A172 (cell line): ENCODE measurements around the gene AQP12B. TPM values are rescaled to one million over a fixed set of nuclear protein-coding genes. Genes with fewer than 3 reads are reported as not detected.
A peak's percentile ranks its signal among the peaks of the same experiment; 100 is the strongest.
"Not testable (repeated sequence)": the region's sequence is repeated elsewhere in the genome, so short reads cannot be mapped to it uniquely, and the experiment has no call there.

Experiments used
- DNase-seq: peaks from one replicate; pipeline ENCODE4 v3.0.0-alpha.2; 2015; ENCODE audit warnings: low spot score
- total RNA-seq: library from RNA; depleted of rRNA; stranded (reverse); fragments of >200 nt; shearing (Covaris generic); gene quantifications from 2 replicates; pipeline ENCODE4 v1.2.3, GENCODE V29; 2014

Gene AQP12B
- total RNA-seq, 1 experiment from 2014 or later: not detected

DNA sequence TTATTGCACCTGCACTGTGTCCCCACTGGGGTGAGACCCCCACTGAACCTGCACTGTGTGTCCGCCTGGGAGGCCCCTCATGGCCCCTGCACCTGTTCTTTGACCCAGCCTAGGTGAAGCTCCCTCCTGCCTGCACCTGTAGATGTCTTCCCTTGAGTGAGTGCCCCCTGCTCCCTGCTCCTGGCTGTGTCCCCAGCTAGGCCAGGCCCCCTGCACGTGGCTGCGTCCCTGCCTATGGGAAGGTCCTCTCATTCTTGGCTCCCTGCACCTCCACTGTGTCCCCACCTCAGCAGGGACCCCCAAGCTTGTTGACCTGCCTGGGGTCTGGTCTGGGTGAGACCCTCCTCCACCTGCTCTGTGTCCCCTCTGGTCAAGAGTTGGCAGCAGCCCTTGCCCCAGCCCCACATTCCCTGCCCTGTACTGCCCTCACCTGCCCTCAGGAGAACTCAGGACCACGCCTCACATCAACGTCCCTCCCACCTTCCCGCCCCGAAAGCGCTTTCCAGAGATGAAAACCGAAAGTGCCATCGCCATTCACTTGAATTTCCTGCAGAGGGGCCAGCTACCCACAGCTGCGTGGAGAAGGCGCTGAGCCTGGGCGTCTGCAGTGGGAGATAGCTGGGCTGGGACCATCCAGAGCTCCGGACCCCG, 769 bp upstream of the AQP12B start:
- DNase-seq: not testable (repeated sequence)

DNA sequence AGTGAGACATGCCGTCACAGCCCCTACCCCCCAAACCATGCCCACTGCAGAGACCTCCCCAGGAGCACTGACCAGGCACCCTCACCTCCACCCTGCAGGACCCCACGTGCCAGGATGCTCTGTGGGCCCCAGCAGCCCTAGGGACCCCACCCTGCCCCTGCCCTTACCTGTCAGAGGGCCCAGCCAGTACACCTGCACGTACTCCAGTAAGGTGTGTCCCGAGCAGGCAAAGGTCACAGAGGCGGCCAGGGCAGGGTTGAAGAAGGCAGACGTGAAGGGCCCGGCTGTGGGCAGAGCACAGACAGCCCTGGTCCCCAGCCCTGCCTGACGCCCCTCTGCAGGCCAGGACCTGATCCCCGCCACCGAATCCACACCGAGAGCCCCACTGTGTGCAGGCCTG, 2.5 kb downstream of the AQP12B start:
- DNase-seq: not testable (repeated sequence)

DNA sequence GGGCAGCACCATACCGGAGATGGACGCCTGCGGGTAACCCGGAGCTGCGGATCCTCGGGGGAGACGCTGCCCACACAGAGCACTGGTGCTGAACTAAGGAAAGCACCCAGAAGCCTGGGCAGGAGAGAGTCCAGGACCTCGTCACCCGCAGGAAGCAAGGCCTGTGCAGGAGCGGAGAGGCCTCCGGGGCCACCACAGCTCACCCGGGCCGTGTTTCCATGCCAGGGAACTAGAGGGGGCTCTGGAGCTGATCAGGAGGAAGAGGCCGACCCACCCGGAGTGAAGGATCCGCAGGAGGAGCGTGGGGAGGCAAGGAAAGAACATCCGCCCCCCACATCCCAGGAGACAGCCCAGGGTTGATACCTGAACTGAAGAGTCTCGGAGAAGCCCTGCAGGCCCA, 3.8 kb downstream of the AQP12B start:
- not testable (repeated sequence) for DNase-seq

DNA sequence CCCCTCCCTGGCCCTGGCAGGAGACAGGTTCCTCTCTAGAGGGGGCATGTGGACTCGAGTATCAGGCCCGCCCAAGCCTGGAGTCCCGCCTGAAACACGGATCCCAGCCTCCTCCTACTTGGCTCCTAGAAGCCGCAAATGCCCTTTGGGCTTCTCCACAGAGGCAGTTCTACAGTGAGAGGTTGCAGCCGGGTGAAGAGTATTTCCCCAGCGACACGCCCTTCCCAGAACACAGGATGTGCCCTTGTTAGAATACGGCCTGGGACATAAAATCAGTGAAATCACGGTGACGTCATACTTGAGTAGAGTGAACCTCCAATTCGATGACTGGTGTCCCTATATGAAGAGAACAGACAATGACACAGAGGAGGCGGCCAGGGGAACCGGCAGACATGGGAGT, 4.6 kb downstream of the AQP12B start:
- DNase-seq: not testable (repeated sequence)

DNA sequence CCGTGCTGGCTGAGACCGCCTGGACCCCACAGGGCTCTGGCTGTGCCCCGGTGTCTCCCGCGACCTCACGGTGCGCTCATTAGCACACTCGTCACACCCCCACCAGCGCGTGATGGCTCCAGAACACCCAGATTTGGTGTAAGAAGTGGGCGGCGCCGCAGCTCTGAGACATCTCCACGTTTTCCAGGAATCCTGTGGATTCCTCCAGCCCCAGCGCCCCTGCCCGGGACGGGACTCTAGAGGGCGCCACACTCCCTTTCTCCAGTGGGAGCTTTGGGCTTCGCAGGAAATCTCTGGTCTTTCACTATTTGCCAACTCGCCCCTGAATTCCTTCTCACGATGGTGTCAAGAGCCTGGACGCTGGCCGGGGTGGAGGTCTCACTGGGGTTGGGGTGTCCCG, 7.3 kb downstream of the AQP12B start:
- not testable (repeated sequence) for DNase-seq

DNA sequence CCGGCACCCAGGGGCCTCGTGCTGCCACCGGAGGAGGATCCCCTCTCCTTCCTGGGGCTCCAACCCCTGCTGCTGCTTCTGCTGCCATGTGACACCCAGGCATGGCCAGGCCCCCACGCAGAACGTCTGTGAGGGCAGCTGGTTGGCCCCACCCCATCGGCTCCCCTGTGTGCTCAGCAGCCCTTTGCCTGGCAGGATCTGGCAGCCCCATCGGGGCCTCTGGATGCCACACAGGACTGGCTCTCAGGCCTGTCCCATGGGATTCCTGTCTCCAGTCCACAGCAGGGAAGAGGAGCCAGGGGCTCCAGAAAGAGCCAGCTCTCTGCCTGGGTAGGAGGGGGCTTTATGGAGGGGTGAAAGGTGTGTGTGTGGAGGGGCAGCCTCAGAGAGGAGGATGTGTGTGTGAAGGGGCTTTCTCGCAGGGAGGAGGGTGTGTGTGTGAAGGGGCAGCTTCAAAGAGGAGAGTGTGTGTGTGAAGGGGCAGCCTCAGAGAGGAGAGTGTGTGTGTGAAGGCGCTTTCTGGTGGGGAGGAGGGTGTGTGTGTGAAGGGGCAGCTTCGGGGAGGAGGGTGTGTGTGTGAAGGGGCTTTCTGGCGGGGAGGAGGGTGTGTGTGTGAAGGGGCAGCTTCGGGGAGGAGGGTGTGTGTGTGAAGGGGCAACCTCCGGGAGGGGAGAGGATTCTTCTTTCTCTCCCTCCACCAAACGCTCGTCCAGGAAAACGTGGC, 8.1 kb downstream of the AQP12B start:
- not testable (repeated sequence) for DNase-seq

DNA sequence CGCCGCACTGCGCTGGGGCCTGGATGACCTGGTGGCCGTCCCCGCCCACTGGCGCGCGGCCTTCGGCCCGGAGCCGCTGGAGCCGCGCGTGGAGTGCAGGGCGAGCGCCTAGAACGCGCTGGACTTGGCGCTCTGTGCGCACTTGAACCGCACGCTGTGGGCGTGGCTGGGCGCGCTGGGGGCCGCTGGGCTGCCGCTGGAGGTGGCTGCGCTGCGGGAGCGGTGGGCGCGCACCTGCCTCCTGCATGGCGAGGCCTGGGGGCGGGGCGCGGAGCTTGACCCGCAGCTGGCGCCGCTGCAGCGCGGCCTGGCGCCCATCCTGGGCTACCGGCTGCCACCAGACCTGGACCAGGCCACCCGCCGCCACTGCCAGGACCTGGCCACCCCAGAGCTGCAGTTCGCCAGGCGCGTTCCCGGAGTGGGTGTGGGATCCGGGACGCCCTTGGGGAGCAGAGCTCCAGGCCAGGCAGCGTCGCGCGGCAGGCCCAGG, 9.9 kb downstream of the AQP12B start:
- no peak for DNase-seq

DNA sequence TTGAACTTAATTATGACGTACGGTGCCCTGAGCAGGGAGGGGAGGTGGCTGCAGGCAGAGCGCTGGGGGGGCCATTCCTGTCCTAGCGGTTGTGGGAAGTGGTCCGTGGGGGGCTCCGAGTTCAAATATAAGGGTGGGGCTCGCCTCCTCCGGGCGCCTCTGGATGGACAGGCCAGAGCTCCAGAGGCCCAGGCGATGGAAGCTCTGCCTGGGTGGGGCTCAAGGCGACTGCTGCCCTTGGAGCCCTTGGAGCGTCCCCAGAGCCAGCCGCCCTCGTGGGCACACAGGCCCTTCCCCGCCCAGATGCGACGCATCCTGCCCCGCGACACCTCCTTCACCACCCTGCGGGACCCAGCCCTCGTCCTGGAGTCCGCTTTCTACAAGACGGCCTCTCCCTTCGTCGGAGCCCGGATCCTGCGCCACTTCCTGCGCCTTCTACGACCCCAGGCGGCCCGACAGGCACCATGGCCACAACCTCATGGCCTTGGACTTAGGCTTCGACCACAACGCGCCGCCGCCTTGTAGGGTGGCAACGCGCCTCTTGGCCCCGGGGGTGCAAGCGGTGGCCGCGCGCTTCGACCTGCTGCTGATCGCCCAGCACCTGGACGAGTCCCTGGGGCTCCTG, 10.5 kb downstream of the AQP12B start:
- no peak for DNase-seq

DNA sequence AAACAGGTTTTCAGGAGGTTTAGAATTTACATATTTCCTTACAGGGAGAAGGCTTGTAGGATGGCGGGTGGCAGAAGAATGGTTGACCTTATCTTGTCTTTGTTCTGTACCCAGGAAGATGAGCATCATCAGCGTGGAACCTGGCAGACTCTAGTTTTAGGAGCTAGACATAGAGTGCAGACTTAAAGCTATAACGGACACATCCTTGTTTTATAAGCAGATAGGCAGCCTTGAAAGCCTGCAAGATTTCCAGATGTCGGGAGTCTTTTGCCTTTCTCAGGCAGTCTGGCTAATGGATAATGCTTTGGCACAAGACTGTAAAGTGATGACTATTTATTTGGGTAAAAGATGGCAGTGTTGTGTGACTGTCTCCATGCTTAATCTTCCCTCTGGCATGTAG, 11.7 kb downstream of the AQP12B start:
- DNase-seq: no peak

DNA sequence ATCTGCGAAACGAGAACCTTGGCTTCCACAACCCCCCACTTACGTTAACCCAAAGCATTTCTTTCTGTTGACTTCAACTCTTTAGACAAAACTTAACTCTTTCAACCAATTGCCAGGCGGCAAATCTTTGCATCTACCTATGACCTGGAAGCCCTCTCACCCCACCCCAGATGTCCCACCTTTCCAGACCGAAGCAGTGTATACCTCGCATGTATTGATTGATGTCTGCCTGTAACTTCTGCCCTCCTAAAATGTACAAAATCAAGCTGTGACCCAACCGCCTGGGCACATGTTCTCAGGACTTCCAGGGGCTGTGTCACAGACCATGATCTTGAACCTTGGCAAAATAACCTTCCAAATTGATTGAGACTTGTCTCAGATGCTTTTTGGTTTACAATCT, 12.3 kb downstream of the AQP12B start:
- DNase-seq: no peak

DNA sequence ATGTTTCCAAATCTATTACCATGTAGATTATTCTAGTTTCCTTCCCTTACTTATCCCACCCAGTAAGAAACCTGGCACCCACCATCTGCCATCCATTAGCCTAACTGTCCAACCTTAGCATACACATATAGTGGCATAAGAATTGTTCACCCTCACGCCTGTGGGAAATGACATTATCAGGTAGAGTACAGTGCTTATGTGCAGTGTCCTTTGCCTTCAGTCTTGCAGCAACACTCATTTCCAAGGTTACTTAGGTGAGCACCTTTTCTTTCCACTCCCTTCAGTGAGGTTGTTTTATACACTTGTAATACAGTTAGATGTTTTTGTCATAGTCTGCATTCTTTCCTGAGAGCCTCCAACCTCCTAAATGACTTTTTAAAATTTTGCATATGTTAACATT, 18.1 kb downstream of the AQP12B start:
- DNase-seq: no peak

DNA sequence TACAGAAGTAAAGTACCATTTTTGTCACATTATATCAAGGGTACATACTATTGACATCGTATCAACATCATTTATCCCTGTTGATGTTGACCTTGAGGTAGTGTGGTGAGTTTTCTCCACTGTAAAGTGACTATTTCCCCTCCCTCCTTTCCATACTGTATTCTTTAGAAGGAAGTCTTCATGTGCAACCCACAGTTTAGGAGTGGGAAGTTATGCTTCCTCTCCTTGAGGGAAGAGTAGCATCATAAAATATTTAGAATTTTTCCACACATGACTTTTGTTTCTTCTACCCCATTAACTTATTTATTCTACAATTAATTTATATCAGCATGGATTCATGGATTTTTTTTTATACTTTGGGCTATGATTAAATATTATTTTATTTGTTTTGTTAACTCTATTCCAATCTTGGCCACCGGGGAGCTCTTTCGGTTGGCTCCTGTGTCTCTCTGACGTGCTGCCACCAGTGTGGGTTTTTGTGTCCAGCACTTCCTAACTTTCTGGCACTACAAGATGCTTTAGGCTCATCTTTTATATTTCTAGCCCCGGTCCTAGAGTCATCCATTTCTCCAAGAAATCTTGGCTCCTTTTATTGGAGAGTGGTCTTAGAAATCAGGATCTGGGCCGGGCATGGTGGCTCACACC, 19.0 kb downstream of the AQP12B start:
- no peak for DNase-seq

DNA sequence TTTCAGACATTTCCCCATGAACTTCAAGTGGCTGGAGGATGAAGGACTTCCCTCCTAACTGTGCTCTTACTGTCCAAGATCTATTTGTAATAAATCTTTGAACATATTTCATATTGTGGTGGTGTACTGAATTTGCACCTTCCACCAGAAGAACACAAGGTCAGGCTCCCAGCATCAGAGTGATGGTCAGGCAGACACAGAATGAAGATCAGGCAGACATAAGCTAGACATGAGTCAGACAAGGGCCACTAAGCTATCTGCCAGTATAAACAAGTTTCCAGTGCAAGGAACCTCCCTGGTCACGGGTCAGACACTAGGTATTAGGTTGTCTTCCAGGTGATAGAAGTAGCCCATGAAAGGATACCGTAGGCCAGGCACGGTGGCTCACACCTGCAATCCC, 20.0 kb downstream of the AQP12B start:
- no peak for DNase-seq

DNA sequence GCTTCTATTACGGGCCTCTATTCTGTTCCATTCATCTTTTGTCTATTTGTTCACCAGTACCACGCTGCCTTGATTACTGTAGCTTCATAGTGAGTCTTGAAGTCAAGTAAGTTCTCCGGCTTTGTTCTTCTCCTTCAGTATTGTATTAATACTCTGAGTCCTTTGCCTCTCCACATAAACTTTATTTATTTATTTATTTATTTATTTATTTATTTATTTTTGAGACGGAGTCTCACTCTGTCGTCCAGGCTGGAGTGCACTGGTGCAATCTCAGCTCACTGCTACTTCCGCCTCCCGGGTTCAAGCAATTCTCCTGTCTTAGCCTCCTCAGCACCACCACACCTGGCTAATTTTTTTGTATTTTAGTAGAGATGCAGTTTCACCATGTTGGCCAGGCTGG, 22.8 kb downstream of the AQP12B start:
- DNase-seq: not testable (repeated sequence)

DNA sequence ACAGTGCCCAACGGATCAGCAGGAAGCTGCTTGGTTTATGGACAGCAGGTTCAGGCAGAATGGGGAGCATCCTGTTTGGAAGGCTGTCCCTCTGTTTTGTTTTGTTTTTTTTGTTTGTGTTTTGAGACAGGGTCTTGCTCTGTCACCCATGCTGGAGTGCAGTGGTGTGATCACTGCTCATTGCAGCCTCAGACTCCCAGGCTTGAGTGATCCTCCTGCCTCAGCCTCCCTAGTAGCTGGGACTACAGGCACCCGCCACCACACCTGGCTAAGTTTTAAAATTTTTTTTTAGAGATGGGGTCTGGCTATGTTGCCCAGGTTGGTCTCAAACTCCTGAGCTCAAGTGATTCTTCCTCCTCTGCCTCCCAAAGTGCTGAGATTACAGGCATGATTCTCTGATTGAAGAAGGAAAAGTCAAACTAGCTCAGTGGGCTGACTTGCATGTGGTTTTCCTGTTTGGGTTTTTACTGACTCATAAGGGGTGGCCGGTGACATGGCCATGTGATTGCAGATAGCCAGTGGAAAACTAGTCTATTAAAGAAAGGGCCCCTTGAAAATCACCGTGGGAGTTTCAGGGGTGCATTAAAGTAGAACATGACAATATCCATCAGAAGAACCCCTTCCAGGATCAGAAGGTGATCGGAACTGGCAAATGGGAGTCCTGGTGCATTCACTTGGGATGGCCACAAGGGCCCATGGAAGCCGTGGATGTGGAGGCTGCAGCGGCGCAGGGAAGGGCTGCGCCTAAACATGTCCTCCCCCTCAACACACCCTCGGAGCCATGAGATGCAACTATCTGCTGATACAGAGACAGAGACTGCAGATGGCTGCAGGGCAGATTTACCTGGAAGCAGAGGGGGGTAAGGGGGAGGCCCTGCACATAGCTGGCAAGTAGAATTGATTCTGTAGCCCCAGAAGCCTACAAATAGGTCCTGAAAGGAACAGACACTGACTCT, 26.5 kb downstream of the AQP12B start:
- DNase-seq: peak; percentile 53

DNA sequence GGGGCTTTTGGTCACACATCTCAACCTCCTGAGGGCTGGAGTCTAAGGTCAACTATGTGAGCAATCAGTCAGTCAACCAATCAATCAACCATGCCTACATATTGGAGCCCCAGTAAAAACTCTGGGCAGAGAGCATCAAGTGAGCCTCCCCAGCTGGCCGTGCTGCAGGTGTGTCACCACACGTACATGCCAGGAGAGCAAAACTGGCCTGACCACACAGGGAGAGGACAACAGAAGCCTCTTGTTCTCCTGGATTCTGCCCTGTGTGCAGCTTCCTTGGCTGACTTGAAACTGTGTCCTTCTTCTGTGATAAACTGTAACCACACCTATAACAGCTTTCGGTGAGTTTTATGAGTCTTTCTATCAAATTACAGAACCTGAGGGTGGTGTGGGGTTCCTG, 31.5 kb downstream of the AQP12B start:
- DNase-seq: no peak

DNA sequence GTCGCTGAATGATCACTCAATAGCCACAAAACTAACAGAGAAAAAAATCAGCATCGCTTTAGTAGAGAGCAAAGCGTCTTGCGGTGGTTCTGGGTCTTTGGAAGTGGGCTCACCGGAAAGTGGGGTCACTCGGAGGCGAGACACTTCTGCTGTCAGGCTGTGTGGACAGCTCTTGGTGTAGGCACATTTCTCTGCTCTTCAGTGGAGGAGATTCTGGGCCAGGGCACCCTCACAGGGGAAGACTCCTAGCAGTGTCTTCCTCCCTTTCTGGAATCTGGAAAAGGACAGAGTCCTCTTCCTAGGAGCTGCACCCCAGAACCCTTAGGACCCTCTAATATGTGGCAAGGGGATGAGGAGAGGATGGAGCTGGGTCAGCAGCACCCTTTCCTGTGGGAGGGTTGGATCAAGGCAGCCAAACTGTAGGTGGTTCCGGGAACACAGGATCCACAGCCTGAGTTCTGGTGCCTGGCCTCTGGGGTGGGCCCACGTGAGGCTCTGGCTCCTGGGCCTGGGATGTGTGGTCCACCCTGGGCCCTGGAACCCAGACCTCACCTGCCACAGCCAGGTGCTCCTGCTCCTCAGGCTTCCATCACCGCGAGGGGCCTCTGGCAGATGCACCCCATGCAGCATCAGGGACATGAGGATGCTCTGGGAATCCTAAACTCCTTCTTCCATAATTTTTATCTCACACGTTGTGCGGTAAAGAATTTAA, 32.3 kb downstream of the AQP12B start:
- DNase-seq: no peak

DNA sequence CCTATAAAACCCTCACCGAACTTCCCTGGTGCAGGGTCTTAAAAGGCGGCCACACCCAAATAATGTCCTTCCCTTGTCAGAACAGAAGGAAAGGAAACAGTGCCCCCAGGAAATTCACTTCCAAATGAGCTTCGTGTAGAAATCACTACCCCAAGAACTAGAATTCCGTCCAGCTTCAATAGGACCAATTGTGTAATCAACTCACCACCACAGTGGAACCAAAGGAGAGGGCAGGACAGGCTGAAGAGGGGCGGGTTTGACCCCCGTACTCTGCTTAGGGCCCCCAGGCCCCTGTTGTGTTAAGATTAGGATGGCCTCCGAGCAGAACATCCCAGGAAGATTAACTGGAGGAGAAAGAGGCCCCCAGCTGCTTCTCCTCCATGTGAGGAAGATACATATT, 33.4 kb downstream of the AQP12B start:
- no peak for DNase-seq

DNA sequence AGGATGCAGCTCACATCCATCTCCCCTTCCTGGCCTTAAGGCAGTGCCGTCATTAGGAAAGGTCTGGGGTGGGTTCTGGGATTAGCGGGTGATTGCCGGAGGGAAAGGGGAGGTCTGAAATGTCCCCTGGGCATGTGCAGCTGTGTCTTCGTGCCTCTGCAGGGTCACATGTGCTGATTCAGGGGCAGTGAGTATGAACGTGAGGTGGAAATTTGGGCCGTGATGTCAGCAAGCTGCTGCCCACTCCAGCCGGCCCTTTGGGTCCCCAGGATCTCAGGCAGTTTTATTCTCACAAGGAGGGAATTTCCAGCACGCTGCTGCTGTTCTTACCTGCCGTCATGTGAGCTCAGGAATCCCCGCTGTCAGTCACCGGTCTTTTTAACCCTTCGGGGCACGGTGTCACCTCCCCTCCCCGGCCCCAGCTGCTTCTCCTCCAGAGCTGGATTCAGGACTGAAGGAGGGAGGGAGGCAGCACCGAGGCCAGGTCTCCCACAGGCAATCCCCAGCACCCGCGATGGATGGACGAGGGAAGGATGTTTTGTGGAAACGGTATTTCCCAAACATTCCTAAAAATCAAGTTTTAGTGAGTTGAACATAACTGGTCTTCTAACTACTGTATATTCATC, 33.9 kb downstream of the AQP12B start:
- DNase-seq: no peak

DNA sequence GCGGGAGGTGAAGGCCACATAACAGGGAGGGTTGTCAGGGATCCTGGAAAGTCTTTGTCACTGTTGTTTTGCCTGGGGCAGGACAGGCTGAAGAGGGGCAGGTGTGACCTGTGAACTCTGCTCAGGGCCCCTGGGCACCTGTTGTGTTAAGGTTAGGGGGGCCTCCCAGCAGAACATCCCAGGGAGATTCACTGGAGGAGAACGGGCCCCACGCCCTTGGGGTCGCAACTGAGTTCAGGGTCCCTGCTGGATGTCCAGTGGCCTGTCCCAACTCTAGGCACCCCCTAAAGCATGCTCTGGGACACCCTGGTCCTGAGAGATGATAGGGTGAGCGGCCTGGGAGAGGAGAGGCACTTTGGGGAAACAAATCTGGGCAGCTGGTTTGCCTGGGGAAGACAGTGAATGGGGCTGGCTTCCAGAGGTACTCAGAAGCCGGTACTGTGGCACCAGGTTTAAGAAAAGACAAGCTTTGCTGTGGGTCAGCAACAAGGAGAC, 34.5 kb downstream of the AQP12B start:
- no peak for DNase-seq
